NCI-H1930 (cell line): ENCODE results near the gene NELFB.

Source experiments
- DNase-seq, 2 experiments: peaks; one replicate each; lab custom pipeline; 2025; lab: John Stamatoyannopoulos, UW

Gene NELFB

DNA sequence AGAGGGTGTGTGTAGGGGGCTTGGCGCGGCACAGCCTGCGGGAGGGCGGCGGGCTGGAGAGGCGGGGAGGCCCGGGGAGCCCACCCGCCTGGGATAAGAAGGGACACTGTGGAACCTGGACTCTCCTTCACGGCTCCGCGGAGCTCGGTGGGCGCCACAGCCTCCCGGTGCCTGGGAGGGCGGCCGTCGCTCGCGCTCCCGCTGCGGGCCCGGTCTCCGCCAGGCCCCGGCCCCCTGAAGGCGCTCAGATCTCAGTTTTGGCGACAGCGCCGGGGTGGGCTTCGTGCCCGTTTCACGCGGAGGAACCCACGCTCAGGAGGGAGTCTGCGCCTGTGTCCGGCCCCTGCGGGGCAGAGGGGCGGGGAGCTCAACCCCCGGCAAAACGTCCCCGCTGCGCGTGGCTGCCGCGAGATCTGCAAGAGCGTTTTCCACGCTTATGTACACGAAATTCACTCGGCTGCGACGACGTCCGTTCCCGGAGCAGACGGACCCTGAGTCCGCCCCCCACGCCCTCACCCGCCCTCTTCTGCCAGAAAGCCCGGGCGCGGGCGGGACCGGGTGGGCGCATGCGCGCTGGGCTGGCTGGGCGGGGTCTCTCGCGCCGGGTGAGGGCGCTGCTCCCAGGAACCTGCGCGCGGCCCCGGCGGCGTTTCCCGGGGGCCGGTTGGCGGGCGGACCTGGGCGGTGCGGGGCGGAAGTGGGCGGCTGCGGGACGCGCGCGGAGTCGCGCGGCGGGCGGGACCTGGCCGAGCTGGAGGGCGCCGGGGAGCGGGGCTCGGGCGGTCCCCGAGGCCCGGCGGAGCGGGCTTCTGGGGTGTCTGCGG is at the start of gene NELFB:
TSS of gene NELFB (plus strand) at position 704 of the 824 bp plus-strand sequence.
- peak; percentile 69 to 89 for DNase-seq

GRCh38 chr9:137206602-137207001 is 48.5 kb upstream of the NELFB start:
- DNase-seq: no peak

DNA sequence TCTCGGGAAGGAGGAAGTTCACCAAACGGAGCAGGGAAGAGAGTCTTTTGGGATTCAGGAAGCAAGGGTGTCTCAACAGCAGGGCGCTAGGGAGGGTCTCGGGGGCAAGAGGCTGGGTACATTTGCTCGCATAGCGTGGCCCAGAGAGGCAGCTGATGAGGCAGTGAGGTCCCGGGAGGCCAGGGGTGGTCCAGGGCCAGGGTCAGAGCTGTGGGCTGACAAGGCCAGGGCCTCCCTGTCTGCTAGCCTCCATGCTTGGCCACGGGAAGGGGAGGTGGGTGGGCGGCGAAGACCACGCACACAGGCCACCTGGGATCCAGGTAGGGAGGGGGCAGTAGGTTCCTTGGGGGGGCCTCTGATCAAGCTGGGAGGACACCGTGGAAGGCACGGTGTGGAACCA is 43.6 kb upstream of the NELFB start:
- DNase-seq: no peak

DNA sequence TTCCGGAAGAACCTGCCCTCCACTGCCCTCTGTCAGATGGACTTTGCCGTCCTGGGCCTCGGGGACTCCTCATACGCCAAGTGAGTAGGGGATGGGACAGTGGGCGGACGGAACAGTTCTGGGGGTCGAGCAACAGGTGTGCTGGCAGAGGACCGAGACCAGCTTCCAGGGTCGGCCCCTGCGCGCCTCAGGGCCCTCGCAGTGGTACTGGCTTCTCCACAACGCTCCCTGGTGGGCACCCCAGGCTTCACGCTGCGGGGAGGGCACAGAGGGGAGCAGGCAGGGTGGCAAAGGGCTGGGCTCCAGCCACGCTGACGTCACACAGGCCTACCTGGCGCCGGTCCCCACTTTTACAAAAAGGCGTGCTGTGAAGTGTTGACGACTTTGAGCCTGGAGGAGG is 42.6 kb upstream of the NELFB start:
- DNase-seq: no peak

- DNase-seq: no peak
Measured at GRCh38 chr9:137213160-137214060, 41.7 kb upstream of the NELFB start.

DNA sequence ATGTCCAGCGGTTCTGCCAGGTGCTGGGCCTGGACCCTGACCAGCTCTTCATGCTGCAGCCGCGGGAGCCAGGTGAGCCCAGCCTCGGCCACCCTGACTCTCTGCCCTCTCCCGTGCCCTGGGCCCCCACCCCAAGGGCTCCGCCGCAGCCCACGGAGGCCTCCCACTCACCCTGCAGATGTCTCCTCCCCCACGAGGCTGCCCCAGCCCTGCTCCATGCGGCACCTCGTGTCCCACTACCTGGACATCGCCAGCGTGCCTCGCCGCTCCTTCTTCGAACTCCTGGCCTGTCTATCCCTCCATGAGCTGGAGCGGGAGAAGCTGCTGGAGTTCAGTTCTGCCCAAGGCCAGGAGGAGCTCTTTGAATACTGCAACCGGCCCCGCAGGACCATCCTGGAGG is 40.5 kb upstream of the NELFB start:
- DNase-seq: no peak

GRCh38 chr9:137215196-137215986 is 39.7 kb upstream of the NELFB start:
- no peak for DNase-seq

DNA sequence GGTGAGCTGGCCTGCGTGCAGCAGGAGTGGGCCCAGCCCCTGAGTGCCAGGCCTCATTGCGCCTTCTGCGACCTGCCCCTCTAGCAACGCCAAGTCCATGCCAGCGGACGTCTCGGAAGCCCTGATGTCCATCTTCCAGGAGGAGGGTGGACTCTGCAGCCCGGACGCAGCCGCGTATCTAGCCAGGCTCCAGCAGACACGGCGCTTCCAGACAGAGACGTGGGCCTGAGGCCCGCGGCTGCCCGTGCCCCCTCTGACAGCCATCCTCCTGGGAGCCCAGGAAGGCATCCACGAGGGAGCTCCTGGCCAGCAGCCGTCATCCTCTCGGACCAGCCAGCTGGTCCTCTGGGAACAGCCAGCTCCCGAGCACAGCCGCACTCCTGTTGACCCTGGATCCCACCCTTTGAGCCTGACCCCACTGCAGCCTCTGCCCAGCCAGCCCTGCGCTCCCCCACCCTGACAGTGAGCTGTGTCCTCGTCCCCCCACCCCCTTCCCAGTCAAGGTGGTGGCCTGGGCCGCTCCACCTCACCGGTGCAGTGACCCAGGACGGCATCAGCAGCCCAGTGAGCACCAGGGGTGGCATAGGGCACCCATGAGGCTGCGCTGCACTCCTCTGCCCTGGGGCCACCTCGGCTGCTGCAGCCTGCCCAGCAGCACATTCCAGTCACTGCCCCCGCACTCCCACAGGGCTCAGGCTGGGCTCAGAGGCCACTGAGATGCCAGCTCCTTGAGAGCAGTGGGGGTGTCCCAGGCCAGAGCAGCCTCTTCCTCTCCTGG is 38.8 kb upstream of the NELFB start:
- DNase-seq: no peak

GRCh38 chr9:137217276-137218211 is 37.6 kb upstream of the NELFB start:
- DNase-seq: no peak

GRCh38 chr9:137218212-137218753 is 36.8 kb upstream of the NELFB start:
- no peak for DNase-seq

GRCh38 chr9:137218754-137219271 is 36.3 kb upstream of the NELFB start:
- no peak for DNase-seq

GRCh38 chr9:137219757-137220316 is 35.3 kb upstream of the NELFB start:
- DNase-seq: no peak

DNA sequence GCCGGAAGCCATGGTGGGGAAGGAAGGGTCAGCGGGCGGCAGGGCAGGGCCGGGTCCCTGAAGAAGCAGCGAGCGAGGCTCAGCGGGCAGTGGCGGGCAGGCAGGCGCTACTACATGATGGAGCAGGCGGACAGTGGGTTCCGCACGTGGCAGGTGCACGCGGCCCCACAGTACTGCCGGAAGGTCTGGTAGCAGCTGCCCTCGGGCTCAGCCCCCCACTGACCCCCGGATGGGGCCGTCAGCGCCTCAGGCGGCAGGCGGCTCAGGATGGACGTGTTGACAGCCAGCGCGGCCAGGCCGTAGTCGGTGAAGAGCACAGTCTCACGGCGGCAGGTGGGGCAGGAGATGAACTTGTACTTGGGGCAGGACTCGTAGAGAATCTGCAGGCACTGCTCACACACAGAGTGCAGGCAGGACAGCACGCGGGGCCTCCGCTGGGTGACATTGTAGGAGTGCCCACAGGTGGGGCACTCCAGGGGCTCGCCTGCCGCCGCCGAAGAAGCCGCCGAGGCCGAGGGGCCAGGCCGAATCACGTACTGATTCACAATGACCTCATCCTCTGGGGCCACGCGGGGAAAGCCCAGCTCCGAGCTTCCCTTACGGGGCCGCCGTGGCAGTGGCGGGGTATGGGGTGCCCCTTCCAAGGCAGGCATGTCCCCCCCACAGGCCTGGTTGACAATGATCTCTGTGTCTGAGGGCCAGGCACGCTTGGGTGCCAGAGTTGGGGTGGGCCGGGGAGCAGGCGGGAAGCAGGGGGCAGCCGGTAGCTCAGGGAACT is 34.6 kb upstream of the NELFB start:
- DNase-seq: no peak

- no peak for DNase-seq
Measured at GRCh38 chr9:137221095-137221505, 34.0 kb upstream of the NELFB start.

DNA sequence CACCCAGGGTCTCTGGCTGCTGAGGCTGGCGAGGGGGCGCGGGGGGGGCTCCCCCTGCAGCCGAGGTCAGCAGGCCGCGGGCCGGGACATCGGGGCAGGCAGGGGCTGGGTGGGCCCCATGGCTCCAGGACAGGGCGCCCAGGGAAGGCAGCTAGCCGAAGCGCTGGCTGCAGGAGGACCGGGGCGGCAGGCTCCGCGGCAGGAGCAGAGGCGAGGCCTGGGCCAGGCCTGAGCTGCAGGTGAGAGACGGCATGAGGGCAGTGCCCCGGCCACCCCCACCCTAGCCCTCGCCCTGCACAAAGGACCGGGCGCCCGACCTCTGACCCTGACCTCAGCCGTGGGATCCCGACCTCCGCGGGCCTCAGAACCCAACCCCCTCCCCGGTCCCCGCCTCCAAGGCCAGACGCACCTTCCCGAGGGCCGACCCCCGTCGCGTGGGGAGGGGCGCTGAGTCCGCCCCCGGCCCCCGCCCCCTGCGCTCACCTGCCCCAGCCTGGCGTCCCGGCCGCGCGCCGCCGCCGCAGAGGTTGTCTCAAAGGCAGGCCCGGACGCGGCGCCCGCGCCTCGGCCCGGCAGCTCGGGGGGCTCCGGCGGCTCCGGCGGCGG is 33.5 kb upstream of the NELFB start:
- peak; percentile 29 to 53 for DNase-seq

DNA sequence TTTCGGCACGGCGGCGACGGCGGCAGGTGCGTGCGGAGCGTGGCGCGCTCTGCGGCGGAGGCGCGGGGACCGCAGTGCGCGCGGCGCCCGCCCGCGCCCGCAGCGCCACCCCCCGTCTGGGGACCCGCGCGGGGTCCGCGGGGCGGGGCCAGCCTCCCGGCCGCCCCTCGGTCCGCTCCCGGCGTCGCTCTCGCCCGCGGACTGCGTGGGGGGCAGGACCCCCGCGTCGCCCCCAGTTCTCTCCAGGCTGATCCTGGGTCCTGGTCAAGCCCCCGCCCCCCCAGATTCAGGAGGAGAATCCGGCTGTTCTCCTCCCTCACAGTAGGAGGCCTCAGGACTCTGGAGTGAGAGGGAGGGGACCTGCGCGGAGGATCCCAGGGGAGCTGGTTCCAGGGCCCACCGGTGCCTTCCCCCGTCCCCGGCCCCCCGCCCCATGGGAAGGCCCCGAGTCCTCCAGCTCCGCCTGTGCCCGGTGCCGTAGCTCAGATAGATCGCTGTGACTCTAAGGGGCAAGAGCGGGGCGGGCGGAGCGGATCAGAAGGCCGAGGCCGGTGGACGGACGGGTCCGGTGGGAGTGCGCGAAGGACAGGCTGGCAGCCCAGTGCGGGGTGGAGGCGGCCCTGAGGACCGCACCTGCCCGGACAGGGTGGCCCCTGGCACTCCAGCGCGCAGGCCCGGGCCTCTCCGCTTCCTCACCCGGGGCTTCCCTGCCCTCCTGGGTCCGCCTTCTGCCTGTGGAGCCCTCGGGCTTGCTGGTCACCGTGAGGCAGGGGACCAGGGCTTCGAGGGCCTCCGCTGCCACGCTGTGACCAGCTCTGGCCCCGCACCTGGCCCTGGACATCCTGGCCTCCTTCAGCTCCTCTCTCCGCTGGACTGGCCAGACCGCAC is 32.7 kb upstream of the NELFB start, which contains the start of gene RNF208:
TSS of gene RNF208 (minus strand) at position 51 of the 888 bp plus-strand sequence. CDS start 1,028 bp downstream, outside the sequence.
- DNase-seq: no peak
